Naive thymus-derived CD4-positive, alpha-beta T cell (primary cell): Measurements from ENCODE around the gene TMEM138. TPM values are rescaled to one million over a fixed set of nuclear protein-coding genes. Genes with fewer than 3 reads are reported as not detected.

ENCODE experiments used
- ATAC-seq: fragments of 150-1000 bp; cut with Tn5 transposase; 2 replicates; pipeline ENCODE4 v1.10.0; 2021; ENCODE audit warnings: mild to moderate bottlenecking, moderate library complexity
- CTCF ChIA-PET: fragments of 350-600 bp; sonication (Branson Sonifier 250); formaldehyde crosslinking; loops from one replicate; lab custom pipeline; 2021; ENCODE audit warnings: antibody characterized with exemption; lab: Charles Lee
- POLR2A ChIA-PET: fragments of 350-600 bp; sonication (Branson Sonifier 250); formaldehyde crosslinking; loops from one replicate; lab custom pipeline; 2021; ENCODE audit warnings: antibody characterized with exemption, inconsistent platforms; lab: Charles Lee
- DNase-seq, 9 donors: peaks; one replicate each; pipeline versions ENCODE4 v3.0.0 to v3.0.0-alpha.2; 2020 to 2022; ENCODE audit warnings: mixed read lengths in 1 of 9
- H3K27ac ChIP-seq: one replicate; pipeline ENCODE4 v1.7.0; 2013; ENCODE audit warnings: mild to moderate bottlenecking, low read depth, low read length, moderate library complexity
- H3K27me3 ChIP-seq, 2 donors: one replicate each; pipeline ENCODE4 v1.7.0; 2013; ENCODE audit warnings: low read length in 2 of 2, mild to moderate bottlenecking in 2 of 2, moderate library complexity in 2 of 2; ENCODE audit not compliant: control insufficient read depth in 2 of 2, insufficient read depth in 2 of 2
- H3K36me3 ChIP-seq, 3 experiments: 1 replicate in 2 of 3; 2 replicates in 1 of 3; pipeline ENCODE4 v1.7.0; 2013; ENCODE audit warnings: low read length in 3 of 3, mild to moderate bottlenecking in 3 of 3, moderate library complexity in 1 of 3; ENCODE audit not compliant: insufficient read depth in 3 of 3, control insufficient read depth in 2 of 3
- H3K4me1 ChIP-seq, 2 donors: one replicate each; pipeline ENCODE4 v1.7.0; 2013; ENCODE audit warnings: low read length in 2 of 2, mild to moderate bottlenecking in 2 of 2, moderate library complexity in 1 of 2; ENCODE audit not compliant: control insufficient read depth in 2 of 2, insufficient read depth in 2 of 2
- H3K4me3 ChIP-seq: 2 replicates; pipeline ENCODE4 v1.7.0; 2013; ENCODE audit warnings: mild to moderate bottlenecking, low read length
- H3K9me3 ChIP-seq, 3 experiments: 1 replicate in 2 of 3; 2 replicates in 1 of 3; pipeline ENCODE4 v1.7.0; 2013; ENCODE audit warnings: low read length in 3 of 3; ENCODE audit not compliant: control insufficient read depth in 2 of 3
- H3K27ac Mint-ChIP-seq, 9 donors: one replicate each; pipeline ENCODE4 v1.8.0; 2020 to 2022; ENCODE audit warnings: mixed read lengths in 9 of 9, mild to moderate bottlenecking in 8 of 9, moderate library complexity in 5 of 9, inconsistent platforms in 2 of 9
- H3K27me3 Mint-ChIP-seq, 5 donors: one replicate each; pipeline ENCODE4 v1.8.0; 2021 to 2022; ENCODE audit warnings: mixed read lengths in 5 of 5, mild to moderate bottlenecking in 1 of 5
- H3K36me3 Mint-ChIP-seq, 5 donors: one replicate each; pipeline ENCODE4 v1.8.0; 2020 to 2022; ENCODE audit warnings: mixed read lengths in 5 of 5, mild to moderate bottlenecking in 3 of 5, inconsistent platforms in 1 of 5
- H3K4me1 Mint-ChIP-seq, 7 donors: one replicate each; pipeline ENCODE4 v1.8.0; 2020 to 2022; ENCODE audit warnings: mixed read lengths in 7 of 7, mild to moderate bottlenecking in 3 of 7, inconsistent platforms in 1 of 7
- H3K4me3 Mint-ChIP-seq, 10 donors: one replicate each; pipeline ENCODE4 v1.8.0; 2020 to 2022; ENCODE audit warnings: mild to moderate bottlenecking in 10 of 10, mixed read lengths in 10 of 10, moderate library complexity in 6 of 10, inconsistent platforms in 2 of 10
- H3K9me3 Mint-ChIP-seq, 11 donors: one replicate each; pipeline ENCODE4 v1.8.0; 2020 to 2022; ENCODE audit warnings: mixed read lengths in 11 of 11, mild to moderate bottlenecking in 4 of 11, inconsistent platforms in 1 of 11, moderate library complexity in 1 of 11
- intact Hi-C, 2 donors: fragments of 100-400 bp; cut with micrococcal nuclease; formaldehyde crosslinking; loops; one replicate each; pipeline ENCODE4 v1.15.1; 2023
- polyA plus RNA-seq, 2 donors: library from polyadenylated mRNA; unstranded; fragments of 300-500 nt; fragmentation: Illumina TruSeq; gene quantifications; one replicate each; pipeline ENCODE4 v1.2.3, GENCODE V29; 2021
- total RNA-seq, 6 experiments: library from RNA in 5 of 6; stranded (reverse) in 5 of 6; gene quantifications; 1 replicate in 5 of 6; 2 replicates in 1 of 6; pipeline ENCODE4 v1.2.3 and lab custom pipeline; 2021 to 2026

TMEM138 gene
- total and polyA plus RNA-seq, 7 experiments from 2014 or later = 42.9 to 65.1 (median 55.6) TPM

- ATAC-seq (no peak), DNase-seq (no peak)
- ChIA-PET POLR2A (no interaction called here), CTCF (interaction anchor here (1.5 to 7.2 kb wide), 2 partner anchors 45 to 107 kb away, joined by 3 to 184 read pairs; no protein-coding TSS in a partner anchor)
- Mint-ChIP-seq H3K4me1 (peaks cover 2 to 14% (median 13%) of the 10 kb centered on the region in 7 donors), H3K27me3 (no peaks in the 10 kb centered on the region), H3K36me3 (peaks cover 1 to 14% (median 8%) of the 10 kb centered on the region in 5 donors), H3K27ac (no peak overlapping the region), H3K4me3 (no peak overlapping the region), H3K9me3 (no peaks in the 10 kb centered on the region)
- peaks cover 7% of the 10 kb centered on the region in 2 donors for H3K4me1 ChIP-seq
- H3K4me3 ChIP-seq = no peak overlapping the region
- no peaks in the 10 kb centered on the region for H3K9me3 ChIP-seq
- no peak overlapping the region for H3K27ac ChIP-seq
- H3K36me3 ChIP-seq = peaks cover 0 to 31% (median 0%) of the 10 kb centered on the region in 3 experiments
- intact Hi-C loops = no loop called here
- H3K27me3 ChIP-seq = no peaks in the 10 kb centered on the region
These were observed 22.7 kb upstream of the TMEM138 start for GRCh38 chr11:61339490-61339878.

DNA sequence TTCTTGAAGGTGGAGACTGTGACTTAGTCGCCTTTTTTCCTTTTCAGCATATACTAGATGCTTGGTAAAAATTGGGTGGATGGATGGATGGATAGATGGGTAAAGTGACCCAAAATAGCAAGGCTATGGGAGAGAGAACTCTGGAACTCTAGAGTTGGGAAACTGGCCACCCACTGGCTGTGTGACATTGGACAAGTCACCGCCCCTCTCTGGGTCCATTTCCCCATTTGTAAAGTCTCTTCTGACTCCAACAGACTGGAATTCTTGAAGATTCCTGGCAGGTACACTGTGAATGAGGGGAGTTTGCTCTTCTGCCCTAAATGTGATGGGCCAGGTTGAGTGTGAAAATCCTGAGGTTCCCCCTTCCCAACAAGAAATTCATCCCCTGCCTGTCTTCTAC is 21.2 kb upstream of the TMEM138 start:
- no peaks in the 10 kb centered on the region for H3K27me3 ChIP-seq
- peaks cover 2 to 12% (median 10%) of the 10 kb centered on the region in 7 donors for H3K4me1 Mint-ChIP-seq
- no peak overlapping the region for H3K27ac Mint-ChIP-seq
- no peaks in the 10 kb centered on the region for H3K9me3 Mint-ChIP-seq
- peaks cover 1 to 14% (median 8%) of the 10 kb centered on the region in 5 donors for H3K36me3 Mint-ChIP-seq
- DNase-seq (no peak), ATAC-seq (no peak)
- no peak overlapping the region for H3K4me3 ChIP-seq
- CTCF ChIA-PET = no interaction called here
- H3K9me3 ChIP-seq = no peaks in the 10 kb centered on the region
- intact Hi-C loops = no loop called here
- POLR2A ChIA-PET = no interaction called here
- H3K36me3 ChIP-seq = peaks cover 0 to 43% (median 0%) of the 10 kb centered on the region in 3 experiments
- peaks cover 5 to 6% of the 10 kb centered on the region in 2 donors for H3K4me1 ChIP-seq
- no peak overlapping the region for H3K27ac ChIP-seq
- H3K27me3 Mint-ChIP-seq = no peaks in the 10 kb centered on the region
- no peak overlapping the region for H3K4me3 Mint-ChIP-seq

DNA sequence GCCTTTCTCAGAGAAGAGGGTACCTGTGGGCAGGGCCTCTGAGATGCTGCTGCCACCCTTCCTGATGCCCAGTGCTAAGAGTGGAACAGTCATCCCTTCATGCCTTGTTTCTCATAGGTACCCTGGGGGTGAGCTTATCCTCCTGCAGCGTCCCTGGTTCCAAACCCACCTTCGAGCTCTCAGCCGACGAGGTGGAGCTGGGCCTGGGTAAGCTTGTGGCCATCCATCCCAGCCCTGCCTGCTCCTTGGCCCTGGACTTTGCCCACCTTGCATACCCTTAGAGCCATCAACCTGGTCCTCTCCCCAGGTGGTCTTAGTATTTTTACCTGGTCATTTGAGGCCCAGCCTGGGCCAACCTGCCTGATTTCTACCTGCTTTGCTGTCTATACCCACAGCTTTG is 20.5 kb upstream of the TMEM138 start:
- peaks cover 0 to 8% (median 4%) of the 10 kb centered on the region in 7 donors for H3K4me1 Mint-ChIP-seq
- ChIA-PET POLR2A (interaction anchor here (0.7 kb wide), 1 partner anchor 46 kb away, joined by 3 read pairs; no protein-coding TSS in a partner anchor), CTCF (interaction anchor here (1.0 kb wide), 1 partner anchor 45 kb away, joined by 3 read pairs; no protein-coding TSS in a partner anchor)
- H3K27me3 ChIP-seq = no peaks in the 10 kb centered on the region
- no peaks in the 10 kb centered on the region for H3K27me3 Mint-ChIP-seq
- H3K9me3 ChIP-seq = no peaks in the 10 kb centered on the region
- peaks cover 0 to 43% (median 0%) of the 10 kb centered on the region in 3 experiments for H3K36me3 ChIP-seq
- H3K27ac ChIP-seq = no peak overlapping the region
- H3K4me1 ChIP-seq = no peaks in the 10 kb centered on the region
- no peak overlapping the region for H3K4me3 ChIP-seq
- H3K36me3 Mint-ChIP-seq = peaks cover 1 to 14% (median 8%) of the 10 kb centered on the region in 5 donors
- no peaks in the 10 kb centered on the region for H3K9me3 Mint-ChIP-seq
- ATAC-seq (no peak), DNase-seq (no peak)
- intact Hi-C loops = no loop called here
- no peak overlapping the region for H3K4me3 Mint-ChIP-seq
- H3K27ac Mint-ChIP-seq = no peak overlapping the region

DNA sequence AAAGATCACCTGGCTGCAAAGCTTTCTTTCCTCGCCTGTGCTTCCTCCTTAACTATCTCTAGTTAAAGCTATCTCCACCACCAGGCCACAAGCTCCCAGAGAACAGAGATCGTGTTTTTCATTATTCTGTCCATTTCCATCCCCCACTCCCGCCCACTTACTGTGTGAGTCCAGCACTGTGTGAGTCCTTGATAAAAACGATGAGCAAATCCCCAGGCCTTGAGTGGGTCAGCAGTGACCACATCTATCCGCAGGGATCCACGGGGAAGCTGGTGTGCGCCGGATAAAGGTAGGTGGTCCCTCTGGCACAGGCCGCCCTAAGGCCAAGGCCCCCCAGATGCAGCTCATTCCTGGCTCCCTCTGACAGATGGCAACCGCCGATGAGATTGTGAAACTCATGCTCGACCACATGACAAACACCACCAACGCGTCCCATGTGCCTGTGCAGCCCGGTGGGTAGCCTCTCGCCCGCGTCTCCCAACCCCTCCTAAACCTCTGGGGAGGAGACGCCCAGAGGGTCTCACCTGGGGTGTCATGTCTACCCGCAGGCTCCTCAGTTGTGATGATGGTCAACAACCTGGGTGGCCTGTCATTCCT is 19.9 kb upstream of the TMEM138 start:
- no peaks in the 10 kb centered on the region for H3K27me3 Mint-ChIP-seq
- H3K4me3 ChIP-seq = no peak overlapping the region
- no peak overlapping the region for H3K27ac ChIP-seq
- H3K4me1 Mint-ChIP-seq = peaks cover 0 to 5% (median 0%) of the 10 kb centered on the region in 7 donors
- ChIA-PET CTCF (interaction anchor here (1.0 kb wide), 1 partner anchor 45 kb away, joined by 3 read pairs; no protein-coding TSS in a partner anchor), POLR2A (interaction anchor here (0.7 kb wide), 1 partner anchor 46 kb away, joined by 3 read pairs; no protein-coding TSS in a partner anchor)
- no peak overlapping the region for H3K27ac Mint-ChIP-seq
- H3K9me3 Mint-ChIP-seq = no peaks in the 10 kb centered on the region
- no peak overlapping the region for H3K4me3 Mint-ChIP-seq
- ATAC-seq (no peak), DNase-seq (no peak)
- peaks cover 1 to 14% (median 8%) of the 10 kb centered on the region in 5 donors for H3K36me3 Mint-ChIP-seq
- peaks cover 0 to 43% (median 0%) of the 10 kb centered on the region in 3 experiments for H3K36me3 ChIP-seq
- H3K9me3 ChIP-seq = no peaks in the 10 kb centered on the region
- H3K4me1 ChIP-seq = no peaks in the 10 kb centered on the region
- no peaks in the 10 kb centered on the region for H3K27me3 ChIP-seq
- intact Hi-C loops = no loop called here

DNA sequence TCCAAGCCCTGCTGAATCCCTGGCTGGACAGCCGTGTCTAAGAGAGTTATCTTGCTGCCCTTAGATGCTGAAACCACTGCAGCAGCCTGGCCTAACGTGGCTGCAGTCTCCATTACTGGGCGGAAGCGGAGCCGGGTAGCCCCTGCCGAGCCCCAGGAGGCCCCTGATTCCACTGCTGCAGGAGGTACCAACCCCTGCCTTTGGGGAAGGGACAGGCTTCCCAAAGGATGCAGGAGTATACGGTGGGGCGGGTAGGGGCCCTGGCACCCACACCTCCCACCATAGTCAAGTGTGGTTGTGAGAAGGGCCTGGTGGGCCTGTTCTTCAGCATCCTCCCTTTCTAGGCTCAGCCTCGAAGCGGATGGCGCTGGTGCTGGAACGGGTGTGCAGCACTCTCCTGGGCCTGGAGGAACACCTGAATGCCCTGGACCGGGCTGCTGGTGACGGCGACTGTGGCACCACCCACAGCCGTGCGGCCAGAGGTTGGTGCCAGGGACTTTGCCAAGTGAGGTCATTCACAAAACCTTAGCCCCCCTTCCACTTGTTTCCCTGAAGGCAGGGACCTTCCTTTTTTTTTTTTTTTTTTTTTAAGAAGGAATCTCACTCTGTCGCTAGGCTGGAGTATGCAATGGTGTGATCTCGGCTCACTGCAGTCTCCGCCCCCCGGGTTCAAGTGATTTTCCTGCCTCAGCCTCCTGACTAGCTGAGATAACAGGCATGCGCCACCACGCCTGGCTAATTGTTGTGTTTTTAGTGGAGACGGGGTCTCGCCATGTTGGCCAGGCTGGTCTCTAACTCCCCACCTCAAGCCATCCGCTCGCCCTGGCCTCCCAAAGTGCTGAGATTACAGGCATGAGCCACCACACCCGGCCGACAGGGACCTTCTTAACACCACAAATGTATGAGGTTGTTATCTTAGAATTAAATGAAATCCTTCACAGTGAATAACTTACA is 18.1 kb upstream of the TMEM138 start:
- no peak overlapping the region for H3K27ac Mint-ChIP-seq
- H3K4me3 ChIP-seq = no peak overlapping the region
- no peaks in the 10 kb centered on the region for H3K9me3 ChIP-seq
- peaks cover 1 to 19% (median 9%) of the 10 kb centered on the region in 5 donors for H3K36me3 Mint-ChIP-seq
- intact Hi-C loops = no loop called here
- peaks cover 0 to 48% (median 4%) of the 10 kb centered on the region in 3 experiments for H3K36me3 ChIP-seq
- no peaks in the 10 kb centered on the region for H3K27me3 ChIP-seq
- H3K4me1 Mint-ChIP-seq = peaks cover 0 to 5% (median 0%) of the 10 kb centered on the region in 7 donors
- no peaks in the 10 kb centered on the region for H3K9me3 Mint-ChIP-seq
- CTCF ChIA-PET = no interaction called here
- H3K27ac ChIP-seq = no peak overlapping the region
- DNase-seq = no peak
- POLR2A ChIA-PET = no interaction called here
- H3K27me3 Mint-ChIP-seq = no peaks in the 10 kb centered on the region
- H3K4me1 ChIP-seq = no peaks in the 10 kb centered on the region
- H3K4me3 Mint-ChIP-seq = no peak overlapping the region
- ATAC-seq = no peak

GRCh38 chr11:61345170-61345610 is 17.0 kb upstream of the TMEM138 start:
- no peaks in the 10 kb centered on the region for H3K27me3 ChIP-seq
- peaks cover 0 to 59% (median 5%) of the 10 kb centered on the region in 3 experiments for H3K36me3 ChIP-seq
- no peak overlapping the region for H3K27ac ChIP-seq
- H3K9me3 ChIP-seq = no peaks in the 10 kb centered on the region
- POLR2A ChIA-PET = no interaction called here
- DNase-seq = no peak
- H3K4me3 ChIP-seq = no peak overlapping the region
- Mint-ChIP-seq H3K36me3 (peaks cover 1 to 22% (median 10%) of the 10 kb centered on the region in 5 donors), H3K27me3 (no peaks in the 10 kb centered on the region), H3K4me3 (no peak overlapping the region), H3K9me3 (no peaks in the 10 kb centered on the region), H3K27ac (no peak overlapping the region), H3K4me1 (peaks cover 0 to 10% (median 0%) of the 10 kb centered on the region in 7 donors)
- ATAC-seq = no peak
- no peaks in the 10 kb centered on the region for H3K4me1 ChIP-seq
- CTCF ChIA-PET = no interaction called here
- intact Hi-C loops = no loop called here
